Ishikawa (cell line): ENCODE data around the gene CCDC137.

Source experiments
- RAD21 ChIP-seq: IDR thresholded peaks from 2 replicates; pipeline ENCODE4 v1.6.1; 2012; ENCODE audit warnings: low read depth
- TCF12 ChIP-seq: IDR thresholded peaks from 2 replicates; pipeline ENCODE4 v1.6.1; 2012; ENCODE audit warnings: low read depth

DNA sequence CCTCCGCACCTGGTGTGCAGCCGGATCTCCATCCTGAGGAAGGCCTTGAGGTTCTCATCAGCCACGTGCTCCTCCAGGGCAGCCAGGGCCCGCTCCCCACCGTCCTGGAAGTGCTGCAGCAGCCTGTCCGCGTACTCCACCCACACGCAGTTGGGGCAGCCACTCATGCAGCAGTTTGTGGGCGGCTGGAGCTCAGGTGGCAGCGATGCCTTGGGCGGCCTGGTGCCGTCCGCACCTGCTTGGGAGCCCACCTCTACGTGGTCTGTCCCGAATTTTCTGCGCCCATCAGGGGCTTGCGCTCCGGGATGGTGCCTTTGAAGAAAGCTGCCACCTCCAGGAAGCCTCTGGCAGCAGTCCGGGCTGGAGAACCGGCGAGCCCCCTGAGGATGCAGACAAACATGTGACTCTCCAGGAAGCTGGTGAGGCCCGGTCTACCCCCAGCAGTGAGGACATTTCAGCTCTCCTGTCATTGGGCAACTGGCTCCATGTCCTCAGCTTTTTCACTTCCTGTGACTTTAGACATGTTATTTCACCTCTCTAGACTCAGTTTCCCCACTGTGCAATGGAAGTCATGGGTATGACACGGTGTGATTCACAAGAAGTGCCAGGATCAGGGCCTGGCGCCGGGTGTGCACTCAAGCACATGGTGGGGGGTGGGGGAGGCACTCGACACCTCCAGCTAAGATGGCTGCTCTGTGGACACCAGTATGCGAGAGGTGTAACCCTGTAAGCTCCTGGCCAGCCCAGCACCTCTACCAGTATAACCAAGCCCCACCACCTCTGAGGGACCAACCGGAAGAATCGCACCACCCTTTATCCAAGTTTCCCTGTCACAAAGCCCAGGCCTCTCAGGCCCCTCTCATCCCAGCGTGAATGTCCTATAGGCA is 1.1 kb upstream of the CCDC137 start:
- TF ChIP-seq TCF12 (no peak), RAD21 (no peak)
